ENCODE data around the gene CREG2. TPM values are rescaled to one million over a fixed set of nuclear protein-coding genes. Genes with fewer than 3 reads are reported as not detected.
"Not testable (repeated sequence)": the region's sequence is repeated elsewhere in the genome, so short reads cannot be mapped to it uniquely, and the experiment has no call there.

Gene CREG2
- total RNA-seq, 2 donors from 2014 or later: 0.59 TPM; not detected in 1

DNA sequence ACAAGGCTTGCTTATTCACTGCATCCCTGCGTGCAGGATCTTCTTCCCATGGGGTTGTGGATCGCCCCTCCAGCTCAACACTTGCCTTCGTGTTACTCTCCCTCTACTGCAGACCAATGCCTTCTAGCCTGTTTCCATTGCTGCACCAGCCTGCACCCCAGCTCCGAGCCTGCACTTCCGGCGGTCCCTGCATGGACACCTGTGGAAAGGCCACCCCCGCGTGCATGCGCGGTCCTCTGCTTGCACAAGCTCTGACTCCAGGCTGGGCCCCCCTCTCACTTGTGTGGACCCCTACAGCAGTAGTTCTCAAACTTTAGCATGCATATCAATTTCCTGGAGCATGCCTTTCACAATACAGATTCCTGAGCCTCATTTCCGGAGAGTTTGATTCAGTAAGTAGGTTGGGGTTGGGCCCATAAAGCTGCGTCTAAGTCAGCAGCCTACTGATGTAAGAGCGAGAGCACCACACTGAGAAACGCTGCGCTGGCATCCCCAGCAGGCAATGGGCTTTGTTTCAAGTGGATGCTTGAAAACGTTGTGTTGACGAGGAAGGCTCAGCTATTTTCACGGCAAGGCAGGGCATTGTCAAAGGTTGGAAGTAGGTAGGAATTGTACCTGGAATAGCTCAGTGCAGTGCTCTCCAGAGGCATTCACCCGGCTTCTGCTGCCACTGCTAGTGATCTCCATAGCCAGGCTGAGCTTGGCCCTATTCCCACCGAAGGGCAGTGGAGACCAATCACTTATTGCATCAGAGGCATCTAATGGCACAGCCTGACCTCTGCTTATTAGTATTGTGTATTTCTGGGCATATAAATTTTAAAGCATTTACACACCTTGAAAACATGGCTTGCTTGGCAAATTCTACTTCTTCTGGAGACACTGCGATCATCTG is 32.6 kb downstream of the CREG2 start:
- no peaks in the 10 kb centered on the region for H3K4me1 ChIP-seq
- TF ChIP-seq, protein P1, sequence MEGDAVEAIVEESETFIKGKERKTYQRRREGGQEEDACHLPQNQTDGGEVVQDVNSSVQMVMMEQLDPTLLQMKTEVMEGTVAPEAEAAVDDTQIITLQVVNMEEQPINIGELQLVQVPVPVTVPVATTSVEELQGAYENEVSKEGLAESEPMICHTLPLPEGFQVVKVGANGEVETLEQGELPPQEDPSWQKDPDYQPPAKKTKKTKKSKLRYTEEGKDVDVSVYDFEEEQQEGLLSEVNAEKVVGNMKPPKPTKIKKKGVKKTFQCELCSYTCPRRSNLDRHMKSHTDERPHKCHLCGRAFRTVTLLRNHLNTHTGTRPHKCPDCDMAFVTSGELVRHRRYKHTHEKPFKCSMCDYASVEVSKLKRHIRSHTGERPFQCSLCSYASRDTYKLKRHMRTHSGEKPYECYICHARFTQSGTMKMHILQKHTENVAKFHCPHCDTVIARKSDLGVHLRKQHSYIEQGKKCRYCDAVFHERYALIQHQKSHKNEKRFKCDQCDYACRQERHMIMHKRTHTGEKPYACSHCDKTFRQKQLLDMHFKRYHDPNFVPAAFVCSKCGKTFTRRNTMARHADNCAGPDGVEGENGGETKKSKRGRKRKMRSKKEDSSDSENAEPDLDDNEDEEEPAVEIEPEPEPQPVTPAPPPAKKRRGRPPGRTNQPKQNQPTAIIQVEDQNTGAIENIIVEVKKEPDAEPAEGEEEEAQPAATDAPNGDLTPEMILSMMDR (IDR thresholded peaks at IDR 0.05): no peak
- H3K27me3 ChIP-seq: no peaks in the 10 kb centered on the region
- H3K4me3 ChIP-seq: no peak overlapping the region
- no peak for DNase-seq (ENCODE audit: low spot score)
- no peaks in the 10 kb centered on the region for H3K36me3 ChIP-seq
- H3K9me3 ChIP-seq: no peaks in the 10 kb centered on the region
- H3K27ac ChIP-seq: no peak overlapping the region

DNA sequence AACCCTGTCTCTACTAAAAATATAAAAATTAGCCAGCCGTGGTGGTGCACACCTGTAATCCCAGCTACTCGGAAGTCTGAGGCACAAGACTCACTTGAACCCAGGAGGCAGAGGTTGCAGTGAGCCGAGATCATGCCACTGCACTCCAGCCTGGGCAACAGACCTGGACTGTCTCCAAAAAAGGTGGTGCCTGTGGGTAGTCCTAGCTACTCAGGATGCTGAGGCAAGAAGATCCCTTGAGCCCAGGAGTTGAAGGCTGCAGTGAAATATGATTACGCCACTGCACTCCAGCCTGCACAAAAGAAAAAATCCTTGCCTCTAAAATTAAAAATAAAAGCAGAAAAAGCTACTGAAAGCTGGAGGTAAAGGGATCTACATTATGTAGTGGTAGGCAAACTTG is 34.7 kb downstream of the CREG2 start:
- not testable (repeated sequence) for H3K4me1 ChIP-seq; H3K27me3 ChIP-seq; DNase-seq (ENCODE audit: low spot score); H3K36me3 ChIP-seq; H3K9me3 ChIP-seq; H3K27ac ChIP-seq; H3K4me3 ChIP-seq

DNA sequence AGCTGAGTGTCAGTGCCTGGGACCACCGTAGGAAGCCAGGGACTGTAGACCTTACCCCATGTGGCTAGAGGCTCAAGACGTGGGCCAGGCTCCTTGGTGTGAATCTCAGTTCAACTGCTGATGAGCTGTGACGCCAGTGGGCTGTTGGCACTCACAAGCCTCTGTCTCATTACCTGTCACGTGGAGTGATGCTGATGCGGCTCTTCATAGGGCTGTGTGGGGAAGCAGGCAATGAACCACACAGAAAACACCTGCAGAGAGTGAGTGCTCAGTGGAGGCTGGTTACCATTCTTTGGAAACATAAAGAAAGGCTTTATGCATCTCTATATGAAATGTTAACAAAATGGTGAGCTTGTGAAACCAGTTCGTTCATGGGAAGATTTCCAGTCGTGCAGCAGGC is 36.1 kb downstream of the CREG2 start:
- TF ChIP-seq, protein P1 (IDR thresholded peaks at IDR 0.05): no peak
- H3K4me1 ChIP-seq: no peaks in the 10 kb centered on the region
- no peaks in the 10 kb centered on the region for H3K27me3 ChIP-seq

DNA sequence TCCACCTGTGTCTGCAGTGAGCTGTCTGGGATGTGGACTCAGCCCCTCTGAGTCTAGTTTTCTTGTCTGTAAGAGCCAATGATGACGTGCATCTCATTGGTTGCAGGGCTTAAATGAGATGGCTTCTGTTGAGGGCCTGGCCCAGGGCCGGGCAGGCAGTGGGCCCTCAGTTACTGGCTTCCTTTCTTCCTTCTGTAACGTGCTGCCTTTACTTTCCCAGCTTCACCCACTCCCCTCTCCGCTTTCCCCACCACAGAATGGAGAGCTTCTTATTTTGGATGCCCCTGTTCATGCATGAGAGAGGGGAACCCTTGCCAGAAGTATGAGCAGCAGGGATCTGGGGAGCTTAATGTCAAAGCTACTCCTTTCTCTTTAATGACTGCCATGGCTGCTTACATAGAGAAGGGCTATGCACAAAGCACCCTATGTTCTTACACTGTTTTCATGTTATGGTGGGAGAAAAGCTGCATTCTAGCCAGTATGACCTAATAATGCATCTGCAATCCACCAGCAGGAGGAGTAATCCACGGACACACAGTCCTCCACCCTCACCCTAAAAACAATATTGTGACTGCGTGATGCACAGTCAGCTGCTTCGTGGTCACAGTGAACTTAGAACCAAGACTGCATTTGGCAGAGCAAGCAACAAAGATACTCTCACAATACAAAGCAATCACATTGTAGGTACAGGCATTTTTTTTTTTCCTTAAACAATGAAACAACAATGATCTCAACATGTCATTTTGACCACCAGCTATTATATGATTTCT is 37.2 kb downstream of the CREG2 start:
- Histone ChIP-seq H3K27ac (no peak overlapping the region), H3K9me3 (no peaks in the 10 kb centered on the region), H3K27me3 (no peaks in the 10 kb centered on the region), H3K36me3 (no peaks in the 10 kb centered on the region), H3K4me1 (no peaks in the 10 kb centered on the region), H3K4me3 (no peak overlapping the region)
- TF ChIP-seq, protein P1 (IDR thresholded peaks at IDR 0.05): peak in 1 of 2 donors; percentile 26
- no peak for DNase-seq (ENCODE audit: low spot score)

More for the DNA sequence above, 36.1 kb downstream of the CREG2 start:
- Histone ChIP-seq H3K4me3 (no peak overlapping the region), H3K27ac (no peak overlapping the region), H3K36me3 (no peaks in the 10 kb centered on the region), H3K9me3 (no peaks in the 10 kb centered on the region)
- DNase-seq (ENCODE audit: low spot score): no peak

DNA sequence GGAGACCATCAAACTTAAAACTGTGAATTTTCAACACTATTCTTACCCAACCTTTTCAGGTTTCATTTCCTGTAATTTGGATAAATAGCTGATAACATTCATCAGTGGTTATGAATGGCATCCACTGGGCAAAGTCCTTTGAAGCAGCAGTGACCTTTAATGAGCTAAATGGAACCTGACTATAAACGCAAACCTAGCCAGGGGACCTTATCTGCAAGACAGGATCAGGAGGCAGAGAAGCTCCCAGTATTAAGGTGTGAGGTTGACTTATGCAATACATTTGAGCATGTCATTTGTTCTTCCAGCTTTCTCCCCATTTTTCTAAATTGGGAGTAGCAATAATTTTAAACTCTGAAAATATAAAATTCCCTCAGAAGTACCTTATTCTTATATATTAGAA is 38.4 kb downstream of the CREG2 start:
- DNase-seq (ENCODE audit: low spot score): no peak

More for the DNA sequence above, 38.4 kb downstream of the CREG2 start:
- H3K9me3 ChIP-seq: no peaks in the 10 kb centered on the region
- H3K4me3 ChIP-seq: no peak overlapping the region
- no peaks in the 10 kb centered on the region for H3K4me1 ChIP-seq
- TF ChIP-seq, protein P1 (IDR thresholded peaks at IDR 0.05): no peak
- H3K27me3 ChIP-seq: no peaks in the 10 kb centered on the region
- H3K36me3 ChIP-seq: no peaks in the 10 kb centered on the region
- no peak overlapping the region for H3K27ac ChIP-seq

Data from right atrium auricular region (tissue), 2 donors.